Neural progenitor cell (in vitro differentiated cells): ENCODE data around the gene MRPS25. TPM values are rescaled to one million over a fixed set of nuclear protein-coding genes. Genes with fewer than 3 reads are reported as not detected.

Experiments
- DNase-seq: peaks from one replicate; pipeline ENCODE4 v3.0.0-alpha.2; 2016; ENCODE audit warnings: low spot score
- H2AFZ ChIP-seq: fragments of 200-600 bp; sonication (generic); replicated peaks from 2 replicates; pipeline ENCODE4 v1.6.1; 2016; ENCODE audit warnings: antibody characterized with exemption
- H3F3A ChIP-seq: fragments of 200-600 bp; sonication (generic); 2 replicates; pipeline ENCODE4 v1.6.1; 2016; ENCODE audit warnings: antibody characterized with exemption, low read depth
- H3K27ac ChIP-seq: fragments of 200-600 bp; sonication (generic); 2 replicates; pipeline ENCODE4 v1.5.1; 2016; ENCODE audit warnings: mild to moderate bottlenecking
- H3K27me3 ChIP-seq: fragments of 200-600 bp; sonication (generic); 2 replicates; pipeline ENCODE4 v1.6.1; 2016; ENCODE audit warnings: mild to moderate bottlenecking, moderate library complexity
- H3K36me3 ChIP-seq: fragments of 200-600 bp; sonication (generic); 2 replicates; pipeline ENCODE4 v1.5.1; 2016
- H3K4me1 ChIP-seq: fragments of 200-600 bp; sonication (generic); 2 replicates; pipeline ENCODE4 v1.6.1; 2016; ENCODE audit warnings: mixed run types
- H3K4me2 ChIP-seq: fragments of 200-600 bp; sonication (generic); 2 replicates; pipeline ENCODE4 v1.6.1; 2016
- H3K4me3 ChIP-seq: fragments of 200-600 bp; sonication (generic); 2 replicates; pipeline ENCODE4 v1.5.1; 2016
- H3K79me2 ChIP-seq: fragments of 200-600 bp; sonication (generic); 2 replicates; pipeline ENCODE4 v1.6.1; 2016; ENCODE audit warnings: low read depth
- H3K9ac ChIP-seq: fragments of 200-600 bp; sonication (generic); 2 replicates; pipeline ENCODE4 v1.6.1; 2016
- H3K9me3 ChIP-seq: fragments of 200-600 bp; sonication (generic); 2 replicates; pipeline ENCODE4 v1.5.1; 2016; ENCODE audit warnings: low read depth
- H4K20me1 ChIP-seq: fragments of 200-600 bp; sonication (generic); 2 replicates; pipeline ENCODE4 v1.6.1; 2016; ENCODE audit warnings: low read depth
- H3K27ac Mint-ChIP-seq: 3 replicates; pipeline ENCODE4 v1.8.0; 2021; ENCODE audit warnings: mixed read lengths
- H3K27me3 Mint-ChIP-seq: 2 replicates; pipeline ENCODE4 v1.8.0; 2022; ENCODE audit warnings: low read depth, mild to moderate bottlenecking, inconsistent platforms, moderate library complexity, mixed read lengths; ENCODE audit not compliant: insufficient read depth
- H3K36me3 Mint-ChIP-seq: 3 replicates; pipeline ENCODE4 v1.8.0; 2021; ENCODE audit warnings: mixed read lengths
- H3K4me1 Mint-ChIP-seq: 3 replicates; pipeline ENCODE4 v1.8.0; 2021; ENCODE audit warnings: mixed read lengths
- H3K4me3 Mint-ChIP-seq: 3 replicates; pipeline ENCODE4 v1.8.0; 2021; ENCODE audit warnings: mild to moderate bottlenecking, moderate library complexity, mixed read lengths
- H3K9me3 Mint-ChIP-seq: 3 replicates; pipeline ENCODE4 v1.8.0; 2020; ENCODE audit warnings: mixed read lengths
- EZH2 ChIP-seq: fragments of 200-600 bp; sonication (generic); IDR thresholded peaks from 2 replicates; pipeline ENCODE4 v1.6.1; 2017; ENCODE audit warnings: antibody characterized with exemption, mild to moderate bottlenecking, moderate library complexity
- EZH2phosphoT487 ChIP-seq: fragments of 200-600 bp; sonication (generic); IDR thresholded peaks from 2 replicates; pipeline ENCODE4 v1.6.1; 2017; ENCODE audit warnings: antibody characterized with exemption
- total RNA-seq: library from RNA; depleted of rRNA; stranded (reverse); fragments of >200 nt; gene quantifications from 2 replicates; pipeline ENCODE4 v1.2.3, GENCODE V29; 2015; ENCODE audit warnings: low replicate concordance
- TF ChIP-seq, protein P1 (sequence below): fragments of 200-600 bp; sonication (generic); IDR thresholded peaks from 2 replicates; pipeline ENCODE4 v1.5.1; 2017; ENCODE audit warnings: antibody characterized with exemption, mild to moderate bottlenecking

MRPS25 gene
- total RNA-seq, 1 donor from 2014 or later: 28.9 TPM

DNA sequence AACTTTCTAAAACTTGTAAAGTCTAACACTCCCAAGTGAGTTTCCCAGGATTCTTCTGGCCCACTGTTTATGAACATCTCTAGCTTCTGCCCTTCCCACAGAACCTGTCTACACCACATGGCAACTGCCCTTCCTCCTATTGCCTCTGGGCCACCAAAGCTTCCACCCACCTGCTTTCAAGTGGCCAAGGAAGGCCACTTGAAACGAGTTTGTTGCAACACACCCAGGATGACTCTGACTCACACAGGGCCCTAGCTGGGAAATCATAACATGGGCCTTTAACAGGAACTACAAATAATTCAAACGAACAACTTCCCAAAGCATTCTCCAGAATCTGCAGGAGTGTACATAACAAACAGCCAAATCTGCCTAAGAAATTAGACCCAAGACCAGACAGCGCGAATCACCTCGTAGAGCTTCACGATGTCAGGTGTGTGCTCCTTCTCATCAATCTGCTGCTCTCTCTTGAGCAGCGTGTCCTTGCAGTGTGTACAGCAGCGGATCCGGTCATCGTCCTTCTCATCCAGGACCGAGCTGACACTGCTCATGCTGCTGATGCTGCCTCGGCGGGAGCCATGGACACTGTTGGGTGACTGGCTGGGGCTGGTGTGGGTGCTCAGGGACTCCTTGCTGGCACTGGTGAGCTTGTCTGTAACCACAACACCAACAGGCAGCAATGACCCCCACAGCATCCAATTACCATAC lies 17.0 kb upstream of the MRPS25 start:
- no peak overlapping the region for H3K9ac ChIP-seq
- H3K36me3 Mint-ChIP-seq: peaks cover 42% of the 10 kb centered on the region
- H3F3A ChIP-seq: no peaks in the 10 kb centered on the region
- H3K4me3 Mint-ChIP-seq: no peak overlapping the region
- no peaks in the 10 kb centered on the region for H3K9me3 ChIP-seq
- no peak overlapping the region for H2AFZ ChIP-seq
- TF ChIP-seq, protein P1, sequence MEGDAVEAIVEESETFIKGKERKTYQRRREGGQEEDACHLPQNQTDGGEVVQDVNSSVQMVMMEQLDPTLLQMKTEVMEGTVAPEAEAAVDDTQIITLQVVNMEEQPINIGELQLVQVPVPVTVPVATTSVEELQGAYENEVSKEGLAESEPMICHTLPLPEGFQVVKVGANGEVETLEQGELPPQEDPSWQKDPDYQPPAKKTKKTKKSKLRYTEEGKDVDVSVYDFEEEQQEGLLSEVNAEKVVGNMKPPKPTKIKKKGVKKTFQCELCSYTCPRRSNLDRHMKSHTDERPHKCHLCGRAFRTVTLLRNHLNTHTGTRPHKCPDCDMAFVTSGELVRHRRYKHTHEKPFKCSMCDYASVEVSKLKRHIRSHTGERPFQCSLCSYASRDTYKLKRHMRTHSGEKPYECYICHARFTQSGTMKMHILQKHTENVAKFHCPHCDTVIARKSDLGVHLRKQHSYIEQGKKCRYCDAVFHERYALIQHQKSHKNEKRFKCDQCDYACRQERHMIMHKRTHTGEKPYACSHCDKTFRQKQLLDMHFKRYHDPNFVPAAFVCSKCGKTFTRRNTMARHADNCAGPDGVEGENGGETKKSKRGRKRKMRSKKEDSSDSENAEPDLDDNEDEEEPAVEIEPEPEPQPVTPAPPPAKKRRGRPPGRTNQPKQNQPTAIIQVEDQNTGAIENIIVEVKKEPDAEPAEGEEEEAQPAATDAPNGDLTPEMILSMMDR: no peak
- TF ChIP-seq EZH2phosphoT487 (no peak), EZH2 (no peak)
- no peaks in the 10 kb centered on the region for H3K4me1 Mint-ChIP-seq
- peaks cover 4% of the 10 kb centered on the region for H3K27me3 Mint-ChIP-seq
- no peak for DNase-seq
- H3K4me1 ChIP-seq: no peaks in the 10 kb centered on the region
- no peaks in the 10 kb centered on the region for H3K27me3 ChIP-seq
- H4K20me1 ChIP-seq: no peaks in the 10 kb centered on the region
- no peak overlapping the region for H3K27ac ChIP-seq
- H3K4me3 ChIP-seq: no peak overlapping the region
- no peaks in the 10 kb centered on the region for H3K9me3 Mint-ChIP-seq
- H3K79me2 ChIP-seq: no peaks in the 10 kb centered on the region
- H3K4me2 ChIP-seq: no peak overlapping the region
- no peaks in the 10 kb centered on the region for H3K36me3 ChIP-seq
- no peak overlapping the region for H3K27ac Mint-ChIP-seq

DNA sequence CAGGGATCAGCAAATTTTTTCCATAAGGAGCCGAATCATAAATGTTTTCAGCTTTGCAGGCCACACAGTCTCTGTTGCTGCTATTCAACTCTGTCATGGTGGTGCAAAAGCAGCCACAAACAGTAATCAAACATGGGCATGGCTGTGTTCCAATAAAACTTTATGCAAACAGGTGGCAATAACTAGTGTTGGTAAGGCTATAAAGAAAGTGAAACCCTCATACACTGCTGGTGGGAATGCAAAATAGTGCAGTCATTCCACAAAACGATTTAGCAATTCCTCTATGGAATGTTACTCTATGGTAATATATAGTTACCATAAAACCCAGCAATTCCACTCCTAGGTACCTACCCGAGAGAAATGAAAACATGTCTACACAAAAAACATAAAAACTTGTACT lies 14.0 kb upstream of the MRPS25 start:
- Histone ChIP-seq H3K9me3 (no peaks in the 10 kb centered on the region), H3K79me2 (no peaks in the 10 kb centered on the region), H3K27ac (no peak overlapping the region), H3K27me3 (no peaks in the 10 kb centered on the region), H3K9ac (no peak overlapping the region), H3K4me2 (no peak overlapping the region), H3K4me3 (no peak overlapping the region), H3K36me3 (peaks cover 5% of the 10 kb centered on the region), H3F3A (no peaks in the 10 kb centered on the region), H2AFZ (no peak overlapping the region), H3K4me1 (no peaks in the 10 kb centered on the region), H4K20me1 (no peaks in the 10 kb centered on the region)
- no peaks in the 10 kb centered on the region for H3K9me3 Mint-ChIP-seq
- H3K27ac Mint-ChIP-seq: no peak overlapping the region
- TF ChIP-seq EZH2phosphoT487: no peak
- TF ChIP-seq, protein P1: no peak
- TF ChIP-seq EZH2: no peak
- H3K36me3 Mint-ChIP-seq: peaks cover 45% of the 10 kb centered on the region
- peaks cover 4% of the 10 kb centered on the region for H3K27me3 Mint-ChIP-seq
- H3K4me3 Mint-ChIP-seq: no peak overlapping the region
- no peaks in the 10 kb centered on the region for H3K4me1 Mint-ChIP-seq
- no peak for DNase-seq

- no peak for DNase-seq
- H3K27me3 ChIP-seq: no peaks in the 10 kb centered on the region
- no peaks in the 10 kb centered on the region for H3K9me3 ChIP-seq
- H3K36me3 ChIP-seq: peaks cover 5% of the 10 kb centered on the region
- TF ChIP-seq EZH2phosphoT487: no peak
- TF ChIP-seq, protein P1: no peak
- Mint-ChIP-seq H3K4me3 (no peak overlapping the region), H3K9me3 (no peaks in the 10 kb centered on the region), H3K4me1 (no peaks in the 10 kb centered on the region), H3K27ac (no peak overlapping the region), H3K36me3 (peaks cover 36% of the 10 kb centered on the region), H3K27me3 (peaks cover under 1% of the 10 kb centered on the region)
- H2AFZ ChIP-seq: no peak overlapping the region
- peaks cover 4% of the 10 kb centered on the region for H4K20me1 ChIP-seq
- no peak overlapping the region for H3K9ac ChIP-seq
- no peak overlapping the region for H3K27ac ChIP-seq
- H3F3A ChIP-seq: no peaks in the 10 kb centered on the region
- H3K4me3 ChIP-seq: no peak overlapping the region
- no peak overlapping the region for H3K4me2 ChIP-seq
- no peaks in the 10 kb centered on the region for H3K4me1 ChIP-seq
- H3K79me2 ChIP-seq: no peaks in the 10 kb centered on the region
These were observed 9.4 kb upstream of the MRPS25 start for GRCh38 chr3:15074500-15074899.
